C4-2B (cell line): Measurements from ENCODE around the gene ATCAY.
"Not testable (repeated sequence)": the region's sequence is repeated elsewhere in the genome, so short reads cannot be mapped to it uniquely, and the experiment has no call there.

Experiments
- H3K27ac ChIP-seq: fragments of 450-650 bp; 2 replicates; pipeline ENCODE4 v1.5.1; 2017
- CTCF ChIP-seq: fragments of 450-650 bp; conservative IDR thresholded peaks from 2 replicates; pipeline ENCODE4 v1.5.1; 2017; ENCODE audit warnings: mild to moderate bottlenecking
- ZFX ChIP-seq: fragments of 450-650 bp; IDR thresholded peaks from 2 replicates; pipeline ENCODE4 v1.6.1; 2017

Gene ATCAY

DNA sequence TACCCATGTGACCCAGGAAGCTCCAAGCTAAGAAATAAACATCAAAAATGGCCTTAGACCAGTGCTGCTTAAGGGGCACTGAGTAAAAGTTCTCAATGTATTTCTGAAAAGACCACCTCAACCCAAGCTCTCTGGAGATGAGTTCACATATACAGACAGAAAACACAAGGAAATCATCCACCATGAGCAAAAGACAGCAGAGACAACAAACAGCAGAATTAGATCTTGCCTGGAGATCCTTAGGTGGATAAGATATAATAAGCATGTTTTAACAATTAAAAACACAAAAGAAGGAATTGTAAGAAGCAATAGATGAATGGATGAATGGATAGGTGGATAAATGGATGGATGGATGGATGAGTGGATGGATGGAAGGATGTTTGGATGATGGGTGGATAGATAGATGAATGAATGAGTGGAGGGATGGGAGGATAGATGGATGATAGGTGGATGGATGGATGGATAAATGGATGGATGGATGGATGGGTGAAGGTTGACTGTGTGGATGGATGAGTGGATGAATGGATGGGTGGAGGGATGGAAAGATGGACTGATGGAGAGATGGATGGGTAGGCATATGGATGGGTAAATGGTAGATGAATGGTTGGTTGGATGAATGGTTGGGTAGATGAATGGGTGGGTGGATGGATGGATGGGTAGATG is 42.7 kb downstream of the ATCAY start:
- no peak for TF ChIP-seq ZFX
- TF ChIP-seq CTCF, result no peak

GRCh38 chr19:3923912-3924311 is 43.4 kb downstream of the ATCAY start:
- TF ChIP-seq ZFX, result no peak
- TF ChIP-seq CTCF, result no peak
- no peak overlapping the region for H3K27ac ChIP-seq

More for the DNA sequence above, 42.7 kb downstream of the ATCAY start:
- H3K27ac ChIP-seq, result no peak overlapping the region

DNA sequence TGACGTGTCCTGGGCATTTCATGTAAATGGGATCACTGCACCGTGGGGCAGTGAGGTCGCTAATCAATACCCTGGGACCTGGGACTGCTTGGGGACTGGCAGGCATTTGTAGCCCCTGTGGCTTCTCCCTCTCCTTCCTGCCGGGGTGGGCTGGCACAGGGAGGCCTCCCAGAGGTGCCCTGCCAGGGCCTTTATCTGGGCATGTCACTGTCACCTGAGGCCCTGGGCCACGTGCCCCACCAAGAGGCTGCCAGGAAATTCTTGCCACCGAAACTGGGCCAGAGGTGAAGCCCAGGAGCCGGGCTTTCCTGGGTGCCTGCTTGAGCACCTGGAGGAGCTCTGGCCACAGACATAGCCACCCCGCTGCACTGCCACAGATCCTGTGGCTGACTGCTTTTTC is 50.6 kb downstream of the ATCAY start:
- no peak for TF ChIP-seq ZFX
- no peak for TF ChIP-seq CTCF
- H3K27ac ChIP-seq, result no peak overlapping the region

- TF ChIP-seq ZFX (no peak), CTCF (no peak)
- H3K27ac ChIP-seq, result no peak within 1 kb of the TSS
These were observed 52.7 kb downstream of the ATCAY start, which contains the start of gene NMRK2 for GRCh38 chr19:3932931-3933810. TSS of gene NMRK2 (plus strand) at chr19:3933069. CDS start at chr19:3933672, 603 bp downstream.

- TF ChIP-seq ZFX (no peak), CTCF (no peak)
These were observed 56.3 kb downstream of the ATCAY start for GRCh38 chr19:3936506-3937442.

GRCh38 chr19:3938300-3938950 is 57.9 kb downstream of the ATCAY start:
- not testable (repeated sequence) for H3K27ac ChIP-seq

More at GRCh38 chr19:3936506-3937442, 56.3 kb downstream of the ATCAY start:
- no peak overlapping the region for H3K27ac ChIP-seq

DNA sequence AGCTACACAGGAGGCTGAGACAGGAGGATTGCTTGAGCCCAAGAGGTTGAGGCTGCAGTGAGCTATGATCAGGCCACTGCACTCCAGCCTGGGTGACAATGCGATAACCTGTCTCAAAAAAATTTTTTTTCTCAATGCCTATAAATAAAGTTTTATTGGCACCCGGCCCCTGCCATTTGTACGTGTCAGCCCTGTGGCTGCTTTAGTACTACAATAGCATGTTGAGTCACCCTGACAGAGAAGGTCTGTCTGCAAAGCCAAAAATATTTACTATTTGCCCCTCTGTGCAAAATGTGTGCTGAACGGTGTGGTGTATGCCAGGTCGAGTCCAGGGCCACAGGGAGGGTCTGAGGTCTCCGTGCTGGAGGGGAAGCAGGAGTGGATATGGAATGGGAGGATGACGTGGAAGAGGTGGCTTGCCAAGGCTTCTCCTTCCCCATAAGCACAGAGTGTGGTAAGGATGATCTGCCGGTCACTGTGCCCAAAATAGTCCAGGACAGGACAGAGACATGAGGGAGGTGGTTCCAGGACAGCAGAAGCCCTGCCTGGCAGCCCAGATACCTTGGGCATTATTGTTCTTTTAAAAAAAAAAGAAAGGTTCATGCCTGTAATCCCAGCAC is 62.4 kb downstream of the ATCAY start:
- no peak overlapping the region for H3K27ac ChIP-seq
- TF ChIP-seq ZFX, result no peak
- TF ChIP-seq CTCF, result no peak
